GM19467 (cell line): ENCODE data around the gene USP40.
A peak's percentile ranks its signal among the peaks of the same experiment; 100 is the strongest.
"Not testable (repeated sequence)": the region's sequence is repeated elsewhere in the genome, so short reads cannot be mapped to it uniquely, and the experiment has no call there.

Experiments
- ATAC-seq: cut with Tn5 transposase; IDR thresholded peaks from one replicate; pipeline ENCODE4 v1.9.1; 2021; ENCODE audit warnings: mild to moderate bottlenecking, moderate library complexity; ENCODE audit not compliant: unreplicated experiment

Gene USP40

GRCh38 chr2:233566141-233566956 lies at the start of gene USP40:
Gene USP40 (minus strand): TSS chr2:233566782. CDS start chr2:233565554, 1,228 bp downstream.
- ATAC-seq, result peak; percentile 65

DNA sequence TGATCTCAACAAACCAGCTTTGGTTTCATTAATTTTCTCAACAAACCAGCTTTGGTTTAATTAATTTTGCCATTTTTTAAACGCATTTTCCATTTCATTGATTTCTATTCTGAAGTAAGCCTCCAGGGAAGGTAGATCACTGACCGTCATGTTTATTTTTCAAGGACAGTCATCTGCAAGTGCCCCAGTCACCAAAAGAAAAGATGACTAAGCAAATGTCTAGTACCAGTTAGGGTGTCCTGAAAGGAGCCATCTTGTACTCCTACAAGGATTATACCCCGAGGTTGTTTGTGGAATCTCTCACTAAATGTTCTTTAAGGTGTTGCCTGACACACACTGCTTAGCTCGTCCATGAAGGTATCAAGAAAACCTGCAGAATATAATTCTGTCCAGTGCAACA lies 44.7 kb upstream of the USP40 start:
- no peak for ATAC-seq

DNA sequence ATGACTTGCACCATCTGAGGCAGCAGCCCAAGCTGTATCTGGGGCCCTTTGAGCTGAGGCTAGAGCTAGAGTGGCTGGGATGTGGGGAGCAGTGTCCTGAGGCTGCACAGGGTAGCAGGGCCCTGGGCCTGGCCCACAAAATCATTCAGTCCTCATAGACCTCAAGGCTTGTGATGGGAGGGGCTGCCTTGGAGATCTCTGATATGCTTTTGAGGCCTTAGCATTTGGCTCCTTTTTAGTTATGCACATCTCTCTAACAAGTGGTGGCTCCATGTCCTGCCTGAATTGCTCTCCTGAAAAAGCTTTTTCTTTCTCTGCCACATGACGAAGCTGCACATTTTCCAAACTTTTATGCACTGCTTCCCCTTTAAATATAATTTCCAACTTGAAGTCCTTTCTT lies 39.1 kb upstream of the USP40 start:
- no peak for ATAC-seq

GRCh38 chr2:233604826-233605225 lies 38.2 kb upstream of the USP40 start:
- ATAC-seq, result no peak

DNA sequence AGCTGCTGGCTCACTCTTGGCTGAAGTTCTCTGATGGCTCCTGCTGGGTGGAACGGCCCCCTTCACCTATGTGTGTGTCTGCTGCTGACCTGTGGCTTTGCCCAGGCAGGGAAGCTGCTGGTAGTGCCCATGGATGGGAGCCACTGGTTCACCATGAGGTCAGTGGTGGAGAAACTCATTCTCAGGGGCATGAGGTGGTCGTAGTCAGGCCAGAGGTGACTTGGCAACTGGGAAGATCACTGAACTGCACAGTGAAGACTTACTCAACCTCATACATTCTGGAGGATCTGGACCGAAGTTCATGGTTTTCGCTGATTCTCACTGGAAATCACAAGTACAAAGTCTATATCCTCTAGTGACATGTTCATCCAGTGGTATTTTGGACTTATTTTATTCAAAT lies 36.9 kb upstream of the USP40 start:
- no peak for ATAC-seq

DNA sequence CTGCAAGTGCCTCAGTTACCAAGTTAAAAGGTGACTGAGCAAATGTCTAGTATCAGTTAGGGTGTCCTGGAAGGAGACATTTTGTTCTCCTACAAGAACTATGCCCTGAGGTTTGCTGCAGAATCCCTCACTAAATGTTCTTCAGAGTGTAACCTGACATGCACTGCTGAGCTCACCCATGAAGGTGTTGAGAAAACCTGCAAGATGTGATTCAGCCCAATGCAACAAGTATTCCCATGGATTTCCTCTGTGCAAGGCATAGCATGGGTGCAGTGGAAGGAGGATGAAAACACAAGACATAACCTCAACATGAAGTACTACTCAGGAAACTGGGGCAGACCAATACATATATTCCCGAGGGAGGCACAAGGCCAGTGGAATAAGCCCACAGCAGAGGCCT lies 35.5 kb upstream of the USP40 start:
- ATAC-seq, result no peak

DNA sequence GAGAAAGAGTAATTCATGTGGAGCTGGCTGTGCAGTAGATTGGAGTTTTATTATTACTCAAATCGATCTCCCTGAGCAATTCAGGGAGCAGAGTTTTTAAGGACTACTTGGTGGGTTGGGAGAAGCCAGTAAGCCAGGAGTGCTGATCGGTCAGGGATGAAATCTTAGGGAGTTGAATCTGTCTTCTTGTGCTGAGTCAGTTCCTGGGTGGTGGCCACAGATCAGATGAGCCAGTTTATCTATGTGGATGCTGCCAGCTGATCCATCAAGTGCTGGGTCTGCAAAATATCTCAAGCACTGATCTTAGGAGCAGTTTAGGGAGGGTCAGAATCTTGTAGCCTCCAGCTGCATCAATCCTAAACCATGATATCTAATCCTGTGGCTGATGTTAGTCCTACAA lies 33.8 kb upstream of the USP40 start:
- ATAC-seq, result no peak

DNA sequence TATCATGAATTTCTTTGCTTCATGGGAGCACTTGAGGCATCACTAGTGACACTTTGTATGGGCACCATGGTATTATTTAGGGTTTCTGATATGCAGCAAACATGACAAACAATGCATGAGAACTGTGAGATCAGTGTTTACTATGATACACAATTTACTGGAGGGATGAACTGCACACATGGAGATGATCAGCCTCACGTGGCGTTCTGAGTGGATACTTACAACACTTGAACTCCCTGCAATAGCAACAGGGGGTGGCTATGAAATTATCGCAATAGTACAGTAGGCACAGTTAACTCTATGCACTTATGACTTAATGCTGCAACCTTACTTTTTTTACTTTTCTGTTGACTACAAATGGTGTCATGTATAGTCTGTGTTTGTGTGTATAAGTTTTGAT lies 32.4 kb upstream of the USP40 start:
- no peak for ATAC-seq

DNA sequence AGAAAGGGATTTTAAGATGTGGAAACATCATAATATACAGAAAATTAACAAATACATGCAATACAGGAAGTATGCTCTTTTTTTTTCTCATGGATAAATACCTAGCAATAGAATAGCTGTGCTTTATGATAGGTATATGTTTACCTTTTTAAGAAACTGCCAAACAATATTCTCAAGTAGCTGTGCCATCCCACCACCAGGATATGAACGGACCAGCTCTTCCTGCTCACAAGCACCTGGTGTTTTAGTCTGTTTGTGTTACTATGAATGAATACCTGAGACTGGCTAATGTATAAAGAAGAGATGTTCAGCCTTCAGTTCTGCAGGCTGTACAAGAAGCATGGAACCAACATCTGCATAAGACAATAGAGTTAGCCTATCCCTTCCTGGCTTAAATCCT lies 30.9 kb upstream of the USP40 start:
- no peak for ATAC-seq

- ATAC-seq, result no peak
These were observed 26.6 kb upstream of the USP40 start for GRCh38 chr2:233593201-233593600.

GRCh38 chr2:233592706-233593105 lies 26.1 kb upstream of the USP40 start:
- ATAC-seq, result not testable (repeated sequence)

DNA sequence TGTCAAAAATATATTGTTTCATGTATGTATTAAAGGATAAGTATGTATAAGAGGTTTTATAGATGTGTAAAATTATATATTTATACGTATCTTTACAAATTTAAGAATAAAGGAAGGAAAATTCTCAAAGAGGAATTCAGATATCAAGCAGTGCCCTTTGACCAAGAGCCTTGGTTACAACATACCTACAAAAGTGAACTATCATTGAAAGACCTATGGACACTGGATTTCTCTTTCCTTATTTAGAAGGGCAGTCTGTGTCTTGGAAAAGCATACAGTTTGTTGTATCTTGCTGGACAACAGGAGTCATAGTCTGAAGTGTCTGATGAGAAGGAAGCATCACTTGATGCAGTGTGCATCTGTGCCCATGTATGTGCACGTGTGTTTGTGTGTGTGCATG lies 21.8 kb upstream of the USP40 start:
- no peak for ATAC-seq

DNA sequence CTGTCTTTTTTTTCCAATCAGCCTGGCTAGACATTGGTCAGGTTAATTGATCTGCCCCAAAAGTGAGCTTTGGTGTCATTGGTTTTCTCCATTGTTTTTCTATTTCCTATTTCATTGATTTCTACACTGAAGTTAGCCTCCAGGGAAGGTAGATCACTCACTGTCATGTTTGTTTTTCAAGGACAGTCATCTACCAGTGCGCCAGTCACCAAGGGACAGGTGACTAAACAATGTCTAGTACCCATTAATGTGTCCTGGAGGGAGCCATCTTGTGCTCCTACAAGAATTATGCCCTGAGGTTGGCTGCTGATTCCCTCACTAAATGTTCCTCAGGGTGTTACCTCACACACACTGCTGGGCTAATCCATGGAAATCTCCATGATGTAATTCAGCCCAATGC lies 17.6 kb upstream of the USP40 start:
- ATAC-seq, result no peak

DNA sequence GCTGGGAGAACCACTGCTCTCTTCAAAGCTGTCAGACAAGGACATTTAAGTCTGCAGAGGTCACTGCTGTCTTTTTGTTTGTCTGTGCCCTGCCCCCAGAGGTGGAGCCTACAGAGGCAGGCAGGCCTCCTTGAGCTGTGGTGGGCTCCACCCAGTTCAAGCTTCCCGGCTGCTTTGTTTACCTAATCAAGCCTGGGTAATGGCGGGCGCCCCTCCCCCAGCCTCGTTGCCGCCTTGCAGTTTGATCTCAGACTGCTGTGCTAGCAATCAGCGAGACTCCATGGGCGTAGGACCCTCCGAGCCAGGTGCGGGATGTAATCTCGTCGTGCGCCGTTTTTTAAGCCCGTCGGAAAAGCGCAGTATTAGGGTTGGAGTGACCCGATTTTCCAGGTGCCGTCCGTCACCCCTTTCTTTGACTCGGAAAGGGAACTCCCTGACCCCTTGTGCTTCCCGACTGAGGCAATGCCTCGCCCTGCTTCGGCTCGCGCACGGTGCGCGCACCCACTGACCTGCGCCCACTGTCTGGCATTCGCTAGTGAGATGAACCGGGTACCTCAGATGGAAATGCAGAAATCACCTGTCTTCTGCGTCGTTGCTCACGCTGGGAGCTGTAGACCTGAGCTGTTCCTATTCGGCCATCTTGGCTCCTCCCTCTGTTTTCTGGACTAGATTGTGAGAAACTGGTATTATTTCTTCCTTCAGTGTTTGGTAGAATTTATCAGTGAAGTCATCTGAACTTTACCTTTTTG lies 16.8 kb upstream of the USP40 start:
- not testable (repeated sequence) for ATAC-seq

DNA sequence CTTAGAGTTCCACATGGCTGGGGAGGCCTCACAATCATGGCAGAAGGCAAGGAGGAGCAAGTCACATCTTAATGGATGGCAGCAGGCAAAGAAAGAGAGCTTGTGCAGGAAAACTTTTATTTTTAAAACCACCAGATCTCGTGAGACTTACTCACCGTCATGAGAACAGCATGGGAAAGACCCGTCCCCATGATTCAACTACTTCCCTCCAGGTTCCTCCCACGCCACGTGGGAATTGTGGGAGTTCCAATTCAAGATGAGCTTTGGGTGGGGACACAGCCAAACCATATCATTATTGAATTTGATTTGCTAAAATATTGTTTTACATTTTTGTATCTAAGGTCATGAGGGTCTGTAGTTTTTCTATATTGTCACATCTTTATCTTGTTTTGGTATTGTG lies 10.8 kb upstream of the USP40 start:
- not testable (repeated sequence) for ATAC-seq

GRCh38 chr2:233572468-233572867 lies 5.9 kb upstream of the USP40 start:
- no peak for ATAC-seq

DNA sequence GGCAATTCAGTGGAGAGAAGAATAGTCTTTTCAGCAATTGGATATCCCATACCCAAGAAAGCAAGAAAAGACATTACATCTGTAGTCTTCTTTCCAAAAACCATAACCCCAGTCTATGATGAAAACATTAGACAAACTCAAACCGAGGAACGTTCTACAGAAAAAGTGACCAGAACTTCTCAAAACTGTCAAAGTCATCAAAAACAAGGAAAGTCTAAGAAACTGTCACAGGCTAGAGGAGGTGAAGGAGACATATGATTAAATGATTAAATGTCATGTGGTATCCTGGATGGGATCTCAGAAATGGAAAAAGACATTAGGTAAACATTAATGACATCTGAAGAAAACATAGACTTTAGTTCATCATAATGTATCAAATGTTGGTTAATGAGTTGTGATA lies 4.9 kb upstream of the USP40 start:
- no peak for ATAC-seq

DNA sequence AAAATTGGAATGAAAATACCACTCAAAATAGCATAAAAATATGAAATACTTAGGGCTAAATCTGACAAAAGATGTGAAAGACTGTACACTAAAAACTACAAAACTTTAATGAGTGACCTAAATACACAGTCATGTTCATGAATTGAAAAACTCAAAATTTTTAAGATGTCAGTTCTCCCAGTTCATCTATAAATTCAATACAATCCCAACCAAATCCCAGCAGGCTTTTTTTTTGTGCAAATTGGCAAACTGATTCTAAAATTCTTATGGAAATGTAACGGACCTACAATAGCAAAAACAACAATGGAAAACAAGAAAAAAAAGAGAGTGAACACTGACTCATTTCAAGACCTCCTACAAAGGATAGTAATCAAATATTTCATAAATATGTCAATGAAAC lies 4.4 kb upstream of the USP40 start:
- ATAC-seq, result no peak

GRCh38 chr2:233565685-233566140 lies 869 bp downstream of the USP40 start:
- peak; percentile 13 for ATAC-seq

- no peak for ATAC-seq
These were observed 2.7 kb downstream of the USP40 start for GRCh38 chr2:233563663-233564430.
